SK-N-SH (cell line): ENCODE measurements around the gene BMP5. TPM values are rescaled to one million over a fixed set of nuclear protein-coding genes. Genes with fewer than 3 reads are reported as not detected.

Experiments
- CTCF ChIA-PET: fragments of 300-600, 350-600 bp; formaldehyde crosslinking; extraction: SDS; loops from one replicate; lab custom pipeline; 2021; lab: Yijun Ruan, JAX
- POLR2A ChIA-PET: fragments of 350-600 bp; sonication (Branson Sonifier 250); formaldehyde crosslinking; extraction: SDS; loops from one replicate; lab custom pipeline; 2020; ENCODE audit warnings: antibody characterized with exemption, inconsistent platforms; lab: Yijun Ruan, JAX
- DNase-seq: peaks from one replicate; pipeline ENCODE4 v3.0.0; 2012
- H2AFZ ChIP-seq: fragments of 200-600 bp; sonication (generic); 2 replicates; pipeline ENCODE4 v1.8.1; 2016; ENCODE audit warnings: antibody characterized with exemption, mild to moderate bottlenecking, low read depth
- H3F3A ChIP-seq: fragments of 200-600 bp; sonication (generic); replicated peaks from 2 replicates; pipeline ENCODE3; 2016; ENCODE audit warnings: antibody characterized with exemption, mild to moderate bottlenecking; ENCODE audit not compliant: insufficient read depth
- H3K27ac ChIP-seq, 2 experiments: fragments of 200-500 bp in 1 of 2; fragments of 200-600 bp in 1 of 2; sonication (Bioruptor generic) in 1 of 2; sonication (generic), shearing (Covaris generic) in 1 of 2; 2 replicates each; pipeline versions ENCODE4 v1.5.1 to v1.6.1; 2014 to 2016; ENCODE audit warnings: low read depth in 2 of 2, inconsistent platforms in 1 of 2, low read length in 1 of 2, mild to moderate bottlenecking in 1 of 2, mixed read lengths in 1 of 2
- H3K27me3 ChIP-seq: fragments of 200-600 bp; sonication (generic), shearing (Covaris generic); 2 replicates; pipeline ENCODE4 v1.6.1; 2016; ENCODE audit warnings: mixed run types; ENCODE audit not compliant: insufficient read depth
- H3K36me3 ChIP-seq, 2 experiments: fragments of 200-500 bp in 1 of 2; fragments of 200-600 bp in 1 of 2; sonication (Bioruptor generic) in 1 of 2; sonication (generic) in 1 of 2; replicated peaks in 1 of 2; 2 replicates each; pipeline versions ENCODE3 to v1.5.1; 2014 to 2016; ENCODE audit warnings: low read length in 1 of 2, mild to moderate bottlenecking in 1 of 2; ENCODE audit not compliant: insufficient read depth in 2 of 2, control insufficient read depth in 1 of 2
- H3K4me1 ChIP-seq, 2 experiments: fragments of 200-500 bp in 1 of 2; fragments of 200-600 bp in 1 of 2; sonication (Bioruptor generic) in 1 of 2; sonication (generic), shearing (Covaris generic) in 1 of 2; 2 replicates each; pipeline versions ENCODE4 v1.5.1 to v1.6.1; 2014 to 2016; ENCODE audit warnings: low read depth in 1 of 2, low read length in 1 of 2, mixed run types in 1 of 2; ENCODE audit not compliant: insufficient read depth in 2 of 2, control insufficient read depth in 1 of 2
- H3K4me2 ChIP-seq: fragments of 200-600 bp; sonication (generic), shearing (Covaris generic); 2 replicates; pipeline ENCODE4 v1.6.1; 2017; ENCODE audit warnings: mixed run types
- H3K4me3 ChIP-seq, 2 experiments: fragments of 200-500 bp in 1 of 2; fragments of 200-600 bp in 1 of 2; sonication (Bioruptor generic) in 1 of 2; sonication (generic), shearing (Covaris generic) in 1 of 2; 2 replicates each; pipeline versions ENCODE4 v1.5.1 to v1.8.1; 2014 to 2016; ENCODE audit warnings: low read depth in 2 of 2, inconsistent platforms in 1 of 2, low read length in 1 of 2, mild to moderate bottlenecking in 1 of 2, mixed read lengths in 1 of 2, moderate library complexity in 1 of 2
- H3K79me2 ChIP-seq: fragments of 200-600 bp; sonication (generic); 2 replicates; pipeline ENCODE4 v1.8.1; 2017; ENCODE audit warnings: mild to moderate bottlenecking; ENCODE audit not compliant: insufficient read depth
- H3K9ac ChIP-seq: fragments of 200-600 bp; sonication (generic); 2 replicates; pipeline ENCODE4 v1.6.1; 2017; ENCODE audit warnings: mixed run types
- H3K9me2 ChIP-seq: fragments of 200-600 bp; sonication (generic); 2 replicates; pipeline ENCODE4 v1.6.1; 2017; ENCODE audit warnings: mixed run types
- H3K9me3 ChIP-seq: fragments of 200-600 bp; sonication (generic); 2 replicates; pipeline ENCODE4 v1.6.1; 2017; ENCODE audit warnings: mixed run types, mild to moderate bottlenecking, moderate library complexity
- H4K20me1 ChIP-seq: fragments of 200-600 bp; sonication (generic); 2 replicates; pipeline ENCODE4 v1.6.1; 2017; ENCODE audit warnings: mild to moderate bottlenecking, mixed run types; ENCODE audit not compliant: insufficient read depth
- CHD2 ChIP-seq: fragments of 150-350 bp; IDR thresholded peaks from 2 replicates; pipeline ENCODE4 v1.6.1; 2018; ENCODE audit warnings: low read length; ENCODE audit not compliant: partially characterized antibody
- ELF1 ChIP-seq: IDR thresholded peaks from 2 replicates; pipeline ENCODE4 v1.4.0; 2012
- EP300 ChIP-seq, 2 experiments: IDR thresholded peaks; 2 replicates each; pipeline versions ENCODE4 v1.4.0 to v1.6.1; 2012; ENCODE audit warnings: borderline replicate concordance in 1 of 2, low read depth in 1 of 2, low read length in 1 of 2
- EZH2phosphoT487 ChIP-seq: fragments of 200-600 bp; sonication (generic); IDR thresholded peaks from 2 replicates; pipeline ENCODE4 v1.6.1; 2017; ENCODE audit warnings: low read depth, mixed run types, mild to moderate bottlenecking, antibody characterized with exemption, moderate library complexity, borderline replicate concordance
- FOSL2 ChIP-seq: IDR thresholded peaks from 2 replicates; pipeline ENCODE4 v1.4.0; 2012; ENCODE audit warnings: low read depth, mild to moderate bottlenecking, moderate library complexity, borderline replicate concordance
- FOXJ3 ChIP-seq: sonication (generic); formaldehyde crosslinking; IDR thresholded peaks from 2 replicates; pipeline ENCODE4 v1.5.1; 2020; ENCODE audit warnings: mild to moderate bottlenecking, missing genetic modification reagents
- GABPA ChIP-seq: IDR thresholded peaks from 2 replicates; pipeline ENCODE4 v1.4.0; 2012; ENCODE audit warnings: low read depth, mild to moderate bottlenecking
- GATA2 ChIP-seq: sonication (generic); formaldehyde crosslinking; IDR thresholded peaks from 2 replicates; pipeline ENCODE4 v1.5.0; 2020; ENCODE audit warnings: mild to moderate bottlenecking, missing genetic modification reagents
- JUND ChIP-seq: IDR thresholded peaks from 2 replicates; pipeline ENCODE4 v1.4.0; 2012
- MXI1 ChIP-seq: IDR thresholded peaks from 2 replicates; pipeline ENCODE4 v1.6.1; 2012; ENCODE audit warnings: mild to moderate bottlenecking, low read depth, low read length, improper control_type of control experiment
- NFIC ChIP-seq: IDR thresholded peaks from 2 replicates; pipeline ENCODE4 v1.4.0; 2012; ENCODE audit warnings: borderline replicate concordance
- POLR2AphosphoS5 ChIP-seq: IDR thresholded peaks from 2 replicates; pipeline ENCODE4 v1.6.1; 2012; ENCODE audit warnings: low read depth, low read length
- RAD21 ChIP-seq: IDR thresholded peaks from 2 replicates; pipeline ENCODE4 v1.6.1; 2012; ENCODE audit warnings: mild to moderate bottlenecking, low read length
- RCOR1 ChIP-seq: fragments of 150-350 bp; IDR thresholded peaks from 2 replicates; pipeline ENCODE4 v1.6.1; 2017; ENCODE audit warnings: antibody characterized with exemption, low read length
- RFX5 ChIP-seq: IDR thresholded peaks from 2 replicates; pipeline ENCODE4 v1.6.1; 2012; ENCODE audit warnings: mild to moderate bottlenecking, improper control_type of control experiment, low read length
- SIN3A ChIP-seq: IDR thresholded peaks from 2 replicates; pipeline ENCODE4 v1.6.1; 2012; ENCODE audit warnings: low read depth, mild to moderate bottlenecking, low read length, moderate library complexity, borderline replicate concordance
- SMC3 ChIP-seq: IDR thresholded peaks from 2 replicates; pipeline ENCODE4 v1.6.1; 2012; ENCODE audit warnings: low read depth, low read length, improper control_type of control experiment
- TAF1 ChIP-seq: IDR thresholded peaks from 2 replicates; pipeline ENCODE4 v1.6.1; 2012; ENCODE audit warnings: low read depth, mild to moderate bottlenecking, low read length, moderate library complexity, borderline replicate concordance
- YY1 ChIP-seq: IDR thresholded peaks from 2 replicates; pipeline ENCODE4 v1.4.0; 2012; ENCODE audit warnings: low read depth, mild to moderate bottlenecking
- WGBS: methylation state at CpG from one replicate; pipeline ENCODE4 v1.1.6; 2017; ENCODE audit warnings: low lambda C conversion rate; 5-methylcytosine and 5-hydroxymethylcytosine counted together
- polyA plus RNA-seq, 3 experiments: library from polyadenylated mRNA; depleted of rRNA; stranded (reverse); fragments of >200 nt; gene quantifications; 2 replicates each; pipeline ENCODE4 v1.2.3, GENCODE V29; 2012
- TF ChIP-seq, protein P1 (sequence below): IDR thresholded peaks from 2 replicates; pipeline ENCODE4 v1.4.0; 2012; ENCODE audit warnings: low read depth
- TF ChIP-seq, protein P2 (sequence below): IDR thresholded peaks from 2 replicates; pipeline ENCODE4; 2012
- TF ChIP-seq, protein P3 (sequence below): IDR thresholded peaks from 2 replicates; pipeline ENCODE4 v1.4.0; 2012; ENCODE audit warnings: low read depth, borderline replicate concordance
- TF ChIP-seq, protein P4 (sequence below): fragments of 200-600 bp; sonication (generic); IDR thresholded peaks from 2 replicates; pipeline ENCODE4 v1.6.1; 2017; ENCODE audit warnings: antibody characterized with exemption, mild to moderate bottlenecking, moderate library complexity

The BMP5 gene
- polyA plus RNA-seq, 1 of the 3 experiments (the other 2 are of a cell fraction), result 0.05 TPM

DNA sequence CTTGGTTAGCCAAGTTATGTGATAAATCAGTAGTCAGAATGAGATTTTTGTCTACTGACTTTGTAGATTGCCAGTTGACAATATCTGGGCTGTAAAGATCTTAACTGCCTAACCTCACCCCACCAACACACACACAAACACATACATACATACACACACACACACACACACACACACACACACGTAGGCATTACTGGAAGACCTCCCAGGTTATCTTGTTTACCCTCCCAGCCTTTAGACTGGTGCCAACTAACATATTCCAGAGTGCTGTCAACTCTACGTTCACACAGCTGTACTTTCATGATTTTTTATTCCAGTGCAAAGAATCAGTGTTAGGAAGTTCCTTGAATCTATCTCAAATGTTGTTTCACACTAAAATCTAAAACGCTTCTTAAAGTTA, 38.9 kb downstream of the BMP5 start:
- H3K27me3 ChIP-seq, result no peaks in the 10 kb centered on the region
- no peaks in the 10 kb centered on the region for H3K79me2 ChIP-seq
- H3K4me1 ChIP-seq, result no peaks in the 10 kb centered on the region; a peak in 1 of 4 replicates
- no peaks in the 10 kb centered on the region for H4K20me1 ChIP-seq
- H2AFZ ChIP-seq, result no peak overlapping the region
- 33% methylated on average over 3 of the region's 3 CpGs for WGBS
- ChIA-PET CTCF (no interaction called here), POLR2A (no interaction called here)
- H3K4me3 ChIP-seq, result no peak overlapping the region
- no peak overlapping the region for H3K9ac ChIP-seq
- no peaks in the 10 kb centered on the region for H3K9me2 ChIP-seq
- no peaks in the 10 kb centered on the region for H3F3A ChIP-seq
- no peaks in the 10 kb centered on the region for H3K36me3 ChIP-seq
- TF ChIP-seq RCOR1 (no peak), FOSL2 (no peak), EZH2phosphoT487 (no peak), TAF1 (no peak), GABPA (no peak), MXI1 (no peak), CHD2 (no peak), JUND (no peak)
- no peak for DNase-seq
- H3K27ac ChIP-seq, result no peak overlapping the region
- no peak overlapping the region for H3K4me2 ChIP-seq
- no peaks in the 10 kb centered on the region for H3K9me3 ChIP-seq

DNA sequence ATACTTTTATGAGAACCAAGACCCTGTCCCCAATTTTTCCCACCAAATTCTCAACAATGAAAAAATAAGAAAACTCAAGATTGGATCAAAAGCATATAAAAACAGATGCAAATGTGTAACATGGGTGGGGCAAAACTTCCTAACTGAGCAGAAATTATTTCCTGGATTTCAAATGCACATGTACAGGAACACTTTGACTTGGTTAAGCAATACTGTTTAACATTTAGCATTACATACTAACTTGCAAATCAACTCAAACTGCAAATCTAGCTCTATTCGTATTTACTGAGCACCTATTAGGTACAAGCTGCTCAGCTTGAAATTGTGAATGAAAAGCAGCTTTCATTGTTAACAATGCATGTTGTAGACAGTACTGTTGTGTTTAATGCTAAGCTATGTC, 40.2 kb downstream of the BMP5 start:
- Histone ChIP-seq H3K9ac (no peak overlapping the region), H3K4me3 (no peak overlapping the region), H3K27me3 (no peaks in the 10 kb centered on the region), H2AFZ (no peak overlapping the region), H4K20me1 (no peaks in the 10 kb centered on the region), H3K36me3 (no peaks in the 10 kb centered on the region), H3K79me2 (no peaks in the 10 kb centered on the region), H3K4me1 (no peaks in the 10 kb centered on the region; a peak in 1 of 4 replicates), H3K9me3 (no peaks in the 10 kb centered on the region), H3K4me2 (no peak overlapping the region), H3K9me2 (no peaks in the 10 kb centered on the region), H3F3A (no peaks in the 10 kb centered on the region), H3K27ac (no peak overlapping the region)
- ChIA-PET POLR2A (no interaction called here), CTCF (no interaction called here)
- 36% methylated on average over 1 of the region's 1 CpG for WGBS
- TF ChIP-seq RAD21 (no peak), ELF1 (no peak), GATA2 (CRISPR knock-in tag) (no peak), FOXJ3 (no peak), POLR2AphosphoS5 (no peak), GABPA (no peak), SIN3A (no peak), FOSL2 (no peak), EP300 (IDR thresholded peaks at IDR 0.05; ENCODE audit: borderline replicate concordance in 1 of 2, low read depth in 1 of 2, low read length in 1 of 2) (no peak), YY1 (no peak), RFX5 (no peak), SMC3 (no peak), CHD2 (no peak), RCOR1 (no peak), NFIC (no peak)
- TF ChIP-seq, protein P1, sequence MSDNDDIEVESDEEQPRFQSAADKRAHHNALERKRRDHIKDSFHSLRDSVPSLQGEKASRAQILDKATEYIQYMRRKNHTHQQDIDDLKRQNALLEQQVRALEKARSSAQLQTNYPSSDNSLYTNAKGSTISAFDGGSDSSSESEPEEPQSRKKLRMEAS, result no peak
- TF ChIP-seq, protein P2, sequence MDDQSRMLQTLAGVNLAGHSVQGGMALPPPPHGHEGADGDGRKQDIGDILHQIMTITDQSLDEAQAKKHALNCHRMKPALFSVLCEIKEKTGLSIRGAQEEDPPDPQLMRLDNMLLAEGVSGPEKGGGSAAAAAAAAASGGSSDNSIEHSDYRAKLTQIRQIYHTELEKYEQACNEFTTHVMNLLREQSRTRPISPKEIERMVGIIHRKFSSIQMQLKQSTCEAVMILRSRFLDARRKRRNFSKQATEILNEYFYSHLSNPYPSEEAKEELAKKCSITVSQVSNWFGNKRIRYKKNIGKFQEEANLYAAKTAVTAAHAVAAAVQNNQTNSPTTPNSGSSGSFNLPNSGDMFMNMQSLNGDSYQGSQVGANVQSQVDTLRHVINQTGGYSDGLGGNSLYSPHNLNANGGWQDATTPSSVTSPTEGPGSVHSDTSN, result no peak
- TF ChIP-seq, protein P3, sequence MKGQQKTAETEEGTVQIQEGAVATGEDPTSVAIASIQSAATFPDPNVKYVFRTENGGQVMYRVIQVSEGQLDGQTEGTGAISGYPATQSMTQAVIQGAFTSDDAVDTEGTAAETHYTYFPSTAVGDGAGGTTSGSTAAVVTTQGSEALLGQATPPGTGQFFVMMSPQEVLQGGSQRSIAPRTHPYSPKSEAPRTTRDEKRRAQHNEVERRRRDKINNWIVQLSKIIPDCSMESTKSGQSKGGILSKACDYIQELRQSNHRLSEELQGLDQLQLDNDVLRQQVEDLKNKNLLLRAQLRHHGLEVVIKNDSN, result no peak
- TF ChIP-seq, protein P4, sequence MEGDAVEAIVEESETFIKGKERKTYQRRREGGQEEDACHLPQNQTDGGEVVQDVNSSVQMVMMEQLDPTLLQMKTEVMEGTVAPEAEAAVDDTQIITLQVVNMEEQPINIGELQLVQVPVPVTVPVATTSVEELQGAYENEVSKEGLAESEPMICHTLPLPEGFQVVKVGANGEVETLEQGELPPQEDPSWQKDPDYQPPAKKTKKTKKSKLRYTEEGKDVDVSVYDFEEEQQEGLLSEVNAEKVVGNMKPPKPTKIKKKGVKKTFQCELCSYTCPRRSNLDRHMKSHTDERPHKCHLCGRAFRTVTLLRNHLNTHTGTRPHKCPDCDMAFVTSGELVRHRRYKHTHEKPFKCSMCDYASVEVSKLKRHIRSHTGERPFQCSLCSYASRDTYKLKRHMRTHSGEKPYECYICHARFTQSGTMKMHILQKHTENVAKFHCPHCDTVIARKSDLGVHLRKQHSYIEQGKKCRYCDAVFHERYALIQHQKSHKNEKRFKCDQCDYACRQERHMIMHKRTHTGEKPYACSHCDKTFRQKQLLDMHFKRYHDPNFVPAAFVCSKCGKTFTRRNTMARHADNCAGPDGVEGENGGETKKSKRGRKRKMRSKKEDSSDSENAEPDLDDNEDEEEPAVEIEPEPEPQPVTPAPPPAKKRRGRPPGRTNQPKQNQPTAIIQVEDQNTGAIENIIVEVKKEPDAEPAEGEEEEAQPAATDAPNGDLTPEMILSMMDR, result no peak
- no peak for DNase-seq
